Esophagus muscularis mucosa (tissue), 3 donors: Measurements from ENCODE around the gene POT1.

Experiments
- CTCF ChIP-seq, 3 experiments: fragments of 200-600 bp in 2 of 3; fragments of 450-650 bp in 1 of 3; sonication (generic) in 2 of 3; IDR thresholded peaks; one replicate each; pipeline ENCODE4 v1.5.1; 2017 to 2019; ENCODE audit warnings: antibody characterized with exemption in 3 of 3, mild to moderate bottlenecking in 2 of 3, moderate library complexity in 1 of 3
- POLR2AphosphoS5 ChIP-seq, 2 donors: sonication (generic); formaldehyde crosslinking; IDR thresholded peaks; one replicate each; pipeline ENCODE4 v1.6.1; 2017; ENCODE audit warnings: antibody characterized with exemption in 2 of 2

GRCh38 chr7:124790645-124791044 is 139.0 kb downstream of the POT1 start:
- TF ChIP-seq CTCF (IDR thresholded peaks at IDR 0.05): no peak
- no peak for TF ChIP-seq POLR2AphosphoS5 (IDR thresholded peaks at IDR 0.05)
